ENCODE data around the gene BABAM2. TPM values are rescaled to one million over a fixed set of nuclear protein-coding genes. Genes with fewer than 3 reads are reported as not detected.
A peak's percentile ranks its signal among the peaks of the same experiment; 100 is the strongest.

Gene BABAM2
- total and polyA plus RNA-seq, 2 of the 4 experiments (the other 2 are of a cell fraction), result 20.9 to 23.1 TPM

- Histone ChIP-seq H2BK20ac (ENCODE audit: low read depth, low read length) (no peak overlapping the region), H2BK5ac (ENCODE audit: low read depth, low read length, poor library complexity, severe bottlenecking) (no peak overlapping the region), H4K8ac (ENCODE audit: low read depth in 2 of 2, low read length in 2 of 2) (no peak overlapping the region), H2AFZ (replicated peaks; ENCODE audit: low read length, poor library complexity) (no peak overlapping the region), H3K4me2 (ENCODE audit: low read depth, low read length) (no peak overlapping the region), H2BK120ac (ENCODE audit: low read depth, low read length) (no peak overlapping the region), H3K9me3 (ENCODE audit: control insufficient read depth, insufficient read depth, low read length) (no peaks in the 10 kb centered on the region), H2AK9ac (replicated peaks; ENCODE audit: low read depth, low read length, poor library complexity) (no peak overlapping the region), H4K20me1 (ENCODE audit: insufficient read depth, low read length) (no peaks in the 10 kb centered on the region), H2AK5ac (ENCODE audit: low read depth, low read length) (no peak overlapping the region), H3K27ac (ENCODE audit: insufficient read depth, low read length) (no peak overlapping the region), H3K18ac (ENCODE audit: low read depth, low read length) (no peak overlapping the region), H3K36me3 (ENCODE audit: control insufficient read depth, insufficient read depth, low read length) (no peaks in the 10 kb centered on the region), H4K5ac (ENCODE audit: low read depth, low read length) (no peak overlapping the region), H3K23ac (ENCODE audit: low read depth, low read length) (no peak overlapping the region), H3K9me1 (ENCODE audit: insufficient read depth, low read length) (no peaks in the 10 kb centered on the region), H3K27me3 (ENCODE audit: control insufficient read depth, insufficient read depth, low read length) (no peaks in the 10 kb centered on the region), H3K9ac (ENCODE audit: low read depth, low read length) (no peak overlapping the region), H3K14ac (replicated peaks; ENCODE audit: low read depth, low read length) (0 out of 2 replicates have a peak overlapping the region, but pooled peaks have one; percentile 16), H3K79me1 (ENCODE audit: low read depth in 1 of 2, low read length in 2 of 2) (no peaks in the 10 kb centered on the region), H2BK15ac (ENCODE audit: low read depth, low read length) (no peak overlapping the region), H4K91ac (ENCODE audit: insufficient read depth, low read depth, low read length) (no peak overlapping the region), H3K4me3 (ENCODE audit: insufficient read depth, low read depth, low read length) (no peak overlapping the region), H3K4me1 (ENCODE audit: control insufficient read depth, insufficient read depth, low read length) (no peaks in the 10 kb centered on the region), H3K4ac (ENCODE audit: low read depth, low read length) (0 out of 2 replicates have a peak overlapping the region, but pooled peaks have one; percentile 15), H3K56ac (ENCODE audit: extremely low read depth, insufficient read depth, low read length) (no peak overlapping the region)
- BruUV-seq (replicated peaks), result no TSS peak
- ATAC-seq (ENCODE audit: low read depth), result no peak
- ChIA-PET CTCF (no interaction called here), POLR2A (ENCODE audit: unreplicated experiment) (interaction anchor here (0.6 kb wide), 1 partner anchor 566 kb away, joined by 3 read pairs; no protein-coding TSS in a partner anchor)
- DNase-seq, result no peak
- dilution Hi-C loops (cut with HindIII; ENCODE audit: low sequenced_read_pairs, unreplicated experiment) (no loop called here), intact Hi-C loops (cut with micrococcal nuclease) (loop anchor here (2.0 kb wide), 1 partner anchor 17 kb away; no protein-coding TSS in a partner anchor), in situ Hi-C loops (cut with MboI; ENCODE audit: low sequenced_read_pairs) (no loop called here)
- no CpG with 5 or more reads among the region's 6 CpGs for WGBS, 2 experiments (ENCODE audit: extremely low coverage in 2 of 2, insufficient read length in 1 of 2)
- TF ChIP-seq NFE2L2 (IDR thresholded peaks at IDR 0.05; ENCODE audit: low read depth, low read length), result no peak
- TF ChIP-seq RAD21 (IDR thresholded peaks at IDR 0.05; ENCODE audit: low read length), result no peak
- no peak for TF ChIP-seq CHD1 (IDR thresholded peaks at IDR 0.05; ENCODE audit: low read depth, low read length)
Observed at GRCh38 chr2:27869763-27870162, 20.8 kb upstream of the BABAM2 start.
